ENCODE measurements around the gene RUNX2.

Gene RUNX2

DNA sequence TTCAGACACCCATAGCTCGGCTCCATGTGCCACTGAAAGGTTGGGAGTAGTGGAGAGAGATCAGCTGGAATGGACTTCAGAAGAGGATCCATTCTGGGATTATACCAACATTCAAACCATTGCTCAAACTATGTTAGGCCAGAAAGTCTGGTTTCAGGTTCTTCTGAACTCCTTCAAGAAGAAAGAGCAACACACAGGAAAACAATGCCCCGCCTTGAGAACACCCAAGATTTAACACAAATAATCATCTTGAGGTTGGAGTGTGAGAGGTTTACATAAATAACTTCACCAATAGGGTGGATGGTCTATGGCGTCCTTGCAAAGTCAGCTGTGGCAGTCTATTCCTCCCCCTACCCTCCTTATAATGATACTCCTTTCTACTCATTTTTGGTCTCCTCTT lies 261.2 kb downstream of the RUNX2 start:
- no peak overlapping the region for H3K27ac ChIP-seq
- in situ Hi-C loops (cut with HindIII; ENCODE audit: low pct_ligation_motif_present, low sequenced_read_pairs), result no loop called here

DNA sequence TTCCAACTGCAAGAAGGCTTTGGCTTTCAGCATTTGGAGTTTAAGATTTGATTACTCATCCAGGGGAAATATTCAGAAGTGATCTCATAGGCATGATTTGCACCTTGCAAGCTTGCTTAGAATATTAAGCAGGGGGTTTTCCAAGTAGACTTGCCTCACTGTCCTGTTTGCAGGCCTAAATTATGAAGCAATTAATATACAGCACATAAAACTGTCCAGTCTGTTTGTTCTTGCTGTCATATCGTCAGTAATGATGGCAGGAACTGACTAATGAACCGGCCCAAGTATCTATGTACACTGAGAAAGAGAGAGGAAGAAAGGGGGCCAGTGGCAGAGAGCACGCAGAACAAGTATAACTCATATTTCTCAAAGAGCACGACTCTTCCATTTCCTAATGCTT lies 262.1 kb downstream of the RUNX2 start:
- no peak overlapping the region for H3K4me3 ChIP-seq (ENCODE audit: low read depth, low read length)
- H3K27me3 ChIP-seq (replicated peaks), result no peaks in the 10 kb centered on the region
- no peaks in the 10 kb centered on the region for H3K36me3 ChIP-seq (replicated peaks)
- in situ Hi-C loops (cut with HindIII; ENCODE audit: low pct_ligation_motif_present, low sequenced_read_pairs), result no loop called here
- DNase-seq, result peak; percentile 20
- H3K27ac ChIP-seq, result peak overlapping the region; percentile 42
- TF ChIP-seq, protein P1, sequence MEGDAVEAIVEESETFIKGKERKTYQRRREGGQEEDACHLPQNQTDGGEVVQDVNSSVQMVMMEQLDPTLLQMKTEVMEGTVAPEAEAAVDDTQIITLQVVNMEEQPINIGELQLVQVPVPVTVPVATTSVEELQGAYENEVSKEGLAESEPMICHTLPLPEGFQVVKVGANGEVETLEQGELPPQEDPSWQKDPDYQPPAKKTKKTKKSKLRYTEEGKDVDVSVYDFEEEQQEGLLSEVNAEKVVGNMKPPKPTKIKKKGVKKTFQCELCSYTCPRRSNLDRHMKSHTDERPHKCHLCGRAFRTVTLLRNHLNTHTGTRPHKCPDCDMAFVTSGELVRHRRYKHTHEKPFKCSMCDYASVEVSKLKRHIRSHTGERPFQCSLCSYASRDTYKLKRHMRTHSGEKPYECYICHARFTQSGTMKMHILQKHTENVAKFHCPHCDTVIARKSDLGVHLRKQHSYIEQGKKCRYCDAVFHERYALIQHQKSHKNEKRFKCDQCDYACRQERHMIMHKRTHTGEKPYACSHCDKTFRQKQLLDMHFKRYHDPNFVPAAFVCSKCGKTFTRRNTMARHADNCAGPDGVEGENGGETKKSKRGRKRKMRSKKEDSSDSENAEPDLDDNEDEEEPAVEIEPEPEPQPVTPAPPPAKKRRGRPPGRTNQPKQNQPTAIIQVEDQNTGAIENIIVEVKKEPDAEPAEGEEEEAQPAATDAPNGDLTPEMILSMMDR (IDR thresholded peaks at IDR 0.05; ENCODE audit: low read depth, low read length, missing control alignments), result no peak

More for the DNA sequence above, 261.2 kb downstream of the RUNX2 start:
- DNase-seq, result no peak
- H3K36me3 ChIP-seq (replicated peaks), result no peaks in the 10 kb centered on the region
- no peaks in the 10 kb centered on the region for H3K27me3 ChIP-seq (replicated peaks)
- no peak overlapping the region for H3K4me3 ChIP-seq (ENCODE audit: low read depth, low read length)
- TF ChIP-seq, protein P1 (IDR thresholded peaks at IDR 0.05; ENCODE audit: low read depth, low read length, missing control alignments), result no peak

DNA sequence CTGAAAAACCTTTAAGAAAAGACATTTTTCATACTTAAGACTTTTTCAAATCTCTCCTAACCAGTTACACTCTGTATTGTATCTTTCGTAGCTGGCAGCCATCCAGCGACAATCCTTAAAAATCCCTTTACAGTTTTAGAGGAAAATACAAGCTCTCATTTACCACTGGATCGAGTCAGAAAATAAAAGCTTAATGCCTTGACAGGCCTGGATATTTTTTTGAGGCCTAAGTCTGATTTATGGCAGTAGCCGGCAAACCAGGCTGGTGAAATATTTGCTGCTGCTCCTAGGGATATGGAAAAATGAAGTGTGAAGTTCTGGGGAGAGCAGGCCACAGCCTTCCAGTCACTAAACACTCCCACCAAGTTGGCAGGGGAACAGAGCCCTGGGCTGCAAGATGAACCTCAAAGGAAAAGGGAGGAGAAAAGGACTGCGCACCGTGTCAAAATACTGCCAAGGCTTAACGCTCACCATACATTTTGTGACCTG lies 262.6 kb downstream of the RUNX2 start:
- Histone ChIP-seq H3K27me3 (replicated peaks) (no peaks in the 10 kb centered on the region), H3K36me3 (replicated peaks) (no peaks in the 10 kb centered on the region), H3K4me3 (ENCODE audit: low read depth, low read length) (no peak overlapping the region), H3K27ac (peak overlapping the region; percentile 42)
- in situ Hi-C loops (cut with HindIII; ENCODE audit: low pct_ligation_motif_present, low sequenced_read_pairs), result no loop called here
- TF ChIP-seq, protein P1 (IDR thresholded peaks at IDR 0.05; ENCODE audit: low read depth, low read length, missing control alignments), result no peak
- DNase-seq, result no peak

DNA sequence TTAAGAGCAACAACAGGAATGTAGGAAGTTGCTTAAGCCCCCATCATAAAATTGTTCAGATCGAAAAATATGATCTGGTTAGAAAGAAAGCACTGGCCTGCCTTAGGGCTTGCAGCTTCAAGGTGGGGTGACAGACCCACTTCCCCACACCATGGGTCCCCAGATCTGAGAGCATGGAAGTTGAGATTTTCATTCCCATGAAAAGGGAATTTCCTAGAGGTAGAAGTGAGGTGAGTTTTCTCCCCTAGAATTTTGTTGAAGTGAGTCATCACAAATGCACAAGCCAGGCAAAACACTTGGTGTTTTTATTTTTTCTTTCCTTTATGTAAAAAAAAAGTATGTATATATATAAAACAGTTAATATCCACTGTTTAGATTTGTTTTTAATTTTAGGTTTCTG lies 263.2 kb downstream of the RUNX2 start:
- TF ChIP-seq, protein P1 (IDR thresholded peaks at IDR 0.05; ENCODE audit: low read depth, low read length, missing control alignments), result no peak
- H3K27ac ChIP-seq, result no peak overlapping the region
- DNase-seq, result no peak
- H3K27me3 ChIP-seq (replicated peaks), result no peaks in the 10 kb centered on the region
- in situ Hi-C loops (cut with HindIII; ENCODE audit: low pct_ligation_motif_present, low sequenced_read_pairs), result no loop called here
- H3K4me3 ChIP-seq (ENCODE audit: low read depth, low read length), result no peak overlapping the region
- H3K36me3 ChIP-seq (replicated peaks), result no peaks in the 10 kb centered on the region

DNA sequence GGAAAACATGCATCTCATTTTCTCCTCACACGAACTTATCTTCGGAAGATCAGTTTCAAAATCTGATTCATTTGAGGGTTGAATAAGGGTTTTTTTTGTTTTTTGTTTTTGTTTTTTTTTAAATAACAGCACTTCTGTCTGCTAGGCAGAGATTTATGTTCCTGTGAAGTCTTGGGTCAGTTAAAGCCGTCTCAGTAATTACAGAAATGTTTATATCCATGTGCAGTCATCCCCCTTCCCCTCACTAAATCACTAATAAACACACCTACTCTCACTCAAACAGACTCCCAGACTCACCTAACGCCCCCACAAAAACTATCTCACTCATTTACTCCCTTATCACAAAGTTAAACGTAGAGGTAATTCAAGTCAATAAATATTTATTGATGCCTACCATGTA lies 263.8 kb downstream of the RUNX2 start:
- Histone ChIP-seq H3K27ac (no peak overlapping the region), H3K27me3 (replicated peaks) (no peaks in the 10 kb centered on the region), H3K36me3 (replicated peaks) (no peaks in the 10 kb centered on the region), H3K4me3 (ENCODE audit: low read depth, low read length) (no peak overlapping the region)
- no peak for DNase-seq
- TF ChIP-seq, protein P1 (IDR thresholded peaks at IDR 0.05; ENCODE audit: low read depth, low read length, missing control alignments), result no peak
- in situ Hi-C loops (cut with HindIII; ENCODE audit: low pct_ligation_motif_present, low sequenced_read_pairs), result no loop called here

DNA sequence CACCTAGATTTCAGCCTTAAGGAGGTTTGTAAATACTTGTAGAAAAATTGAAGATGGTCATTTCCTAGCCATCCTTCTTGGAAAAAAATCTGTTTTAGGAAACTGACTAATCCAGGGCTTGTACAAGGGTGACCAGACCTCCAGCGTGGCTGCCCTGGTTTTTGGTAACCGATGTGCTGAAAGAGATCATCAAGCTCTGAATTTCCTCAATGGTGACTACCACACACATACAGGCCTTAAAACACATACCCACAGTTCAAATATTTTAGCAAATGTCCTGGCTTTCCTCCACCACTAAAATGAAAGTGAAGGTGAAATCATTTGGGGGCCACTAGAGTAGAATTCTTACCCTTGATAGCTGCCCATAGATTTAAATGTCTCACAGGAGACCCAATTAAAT lies 264.9 kb downstream of the RUNX2 start:
- Histone ChIP-seq H3K27ac (no peak overlapping the region), H3K27me3 (replicated peaks) (no peaks in the 10 kb centered on the region), H3K36me3 (replicated peaks) (no peaks in the 10 kb centered on the region), H3K4me3 (ENCODE audit: low read depth, low read length) (no peak overlapping the region)
- in situ Hi-C loops (cut with HindIII; ENCODE audit: low pct_ligation_motif_present, low sequenced_read_pairs), result no loop called here
- no peak for DNase-seq
- TF ChIP-seq, protein P1 (IDR thresholded peaks at IDR 0.05; ENCODE audit: low read depth, low read length, missing control alignments), result no peak
